Ureter (tissue), 1 donor: ENCODE results near the gene NPAS2. TPM values are rescaled to one million over a fixed set of nuclear protein-coding genes. Genes with fewer than 3 reads are reported as not detected.

Experiments
- DNase-seq: peaks from one replicate; pipeline ENCODE4 v3.0.0-alpha.2; 2020; ENCODE audit warnings: low spot score
- total RNA-seq: library from RNA; stranded (reverse); gene quantifications from one replicate; pipeline ENCODE4 v1.2.4, GENCODE V29; 2023
- donor health status: DM: yes; HTN: yes; CAD: no.

NPAS2 gene
- total RNA-seq, 1 donor from 2014 or later: 102 TPM

- DNase-seq: no peak
These were observed 220.8 kb downstream of the NPAS2 start for GRCh38 chr2:101040761-101041160.

- DNase-seq: no peak
These were observed 221.5 kb downstream of the NPAS2 start for GRCh38 chr2:101041413-101041812.

GRCh38 chr2:101045330-101045729, 225.4 kb downstream of the NPAS2 start:
- no peak for DNase-seq

Other genes starting within 250 kb of the NPAS2 start
- gene RPL31, start 182.2 kb downstream of the NPAS2 start, total RNA-seq: 1,638 TPM